ENCODE results near the gene FN3K.

Gene FN3K

GRCh38 chr17:82734987-82735866 lies at the start of gene FN3K:
Gene FN3K (plus strand): TSS chr17:82735615. CDS start chr17:82735637, 22 bp downstream.
- no peak for TF ChIP-seq CTCF (conservative IDR thresholded peaks at IDR 0.05)
- TF ChIP-seq ZFX (IDR thresholded peaks at IDR 0.05), result peak; percentile 79; the same call in 1 of the 2 replicates
- H3K27ac ChIP-seq, result peak within 1 kb of the TSS; percentile 59

GRCh38 chr17:82686366-82687324 lies 48.8 kb upstream of the FN3K start:
- TF ChIP-seq CTCF (conservative IDR thresholded peaks at IDR 0.05), result no peak
- no peak for TF ChIP-seq ZFX (IDR thresholded peaks at IDR 0.05)
- H3K27ac ChIP-seq, result no peak overlapping the region

GRCh38 chr17:82687375-82687861 lies 48.0 kb upstream of the FN3K start:
- H3K27ac ChIP-seq, result peak overlapping the region; percentile 5; the same call in 1 of the 2 replicates

GRCh38 chr17:82687871-82688270 lies 47.5 kb upstream of the FN3K start:
- TF ChIP-seq ZFX (IDR thresholded peaks at IDR 0.05) (no peak), CTCF (conservative IDR thresholded peaks at IDR 0.05) (no peak)
- peak overlapping the region; percentile 5; the same call in 1 of the 2 replicates for H3K27ac ChIP-seq

More at GRCh38 chr17:82687375-82687861, 48.0 kb upstream of the FN3K start:
- TF ChIP-seq ZFX (IDR thresholded peaks at IDR 0.05), result no peak

- no peak overlapping the region for H3K27ac ChIP-seq
- TF ChIP-seq ZFX (IDR thresholded peaks at IDR 0.05) (no peak), CTCF (conservative IDR thresholded peaks at IDR 0.05) (no peak)
Observed at GRCh38 chr17:82689077-82689476, 46.3 kb upstream of the FN3K start.

- TF ChIP-seq CTCF (conservative IDR thresholded peaks at IDR 0.05), result no peak
- no peak for TF ChIP-seq ZFX (IDR thresholded peaks at IDR 0.05)
- H3K27ac ChIP-seq, result no peak overlapping the region
Observed at GRCh38 chr17:82690786-82691489, 44.5 kb upstream of the FN3K start.

GRCh38 chr17:82691714-82692113 lies 43.7 kb upstream of the FN3K start:
- no peak overlapping the region for H3K27ac ChIP-seq
- TF ChIP-seq ZFX (IDR thresholded peaks at IDR 0.05), result no peak
- no peak for TF ChIP-seq CTCF (conservative IDR thresholded peaks at IDR 0.05)

Data from C4-2B (cell line).